AG10803 (cell line): ENCODE results near the gene DNAH14.

Source experiments
- DNase-seq: peaks from one replicate; pipeline ENCODE4 v3.0.0; 2010; ENCODE audit warnings: low read depth
- H3K4me3 ChIP-seq: 2 replicates; pipeline ENCODE4 v1.5.1; 2011; ENCODE audit warnings: mild to moderate bottlenecking, low read length, control low read depth
- TF ChIP-seq, protein P1 (sequence below): conservative IDR thresholded peaks from 2 replicates; pipeline ENCODE4 v1.5.1; 2011; ENCODE audit warnings: mild to moderate bottlenecking, low read length, control low read depth, inconsistent platforms

Gene DNAH14

DNA sequence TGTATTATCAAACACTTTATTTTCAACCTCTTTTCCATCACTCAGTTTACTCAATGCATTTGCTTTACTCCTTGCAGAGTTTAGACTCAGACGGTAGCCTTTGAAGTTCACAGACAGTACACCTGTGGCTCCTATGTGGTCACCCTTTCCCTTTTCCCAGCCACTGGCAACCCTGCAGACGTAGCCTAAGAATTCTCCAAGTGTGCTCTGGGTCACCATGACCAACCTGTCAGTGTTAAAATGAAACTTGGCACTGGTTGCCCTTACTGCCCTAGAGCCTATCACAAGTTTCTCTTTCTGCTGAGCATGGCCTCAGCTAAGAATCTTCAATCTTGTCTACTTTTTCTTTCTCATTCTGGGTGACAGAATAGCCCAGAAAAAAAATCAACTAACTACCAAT lies 25.5 kb upstream of the DNAH14 start:
- TF ChIP-seq, protein P1, sequence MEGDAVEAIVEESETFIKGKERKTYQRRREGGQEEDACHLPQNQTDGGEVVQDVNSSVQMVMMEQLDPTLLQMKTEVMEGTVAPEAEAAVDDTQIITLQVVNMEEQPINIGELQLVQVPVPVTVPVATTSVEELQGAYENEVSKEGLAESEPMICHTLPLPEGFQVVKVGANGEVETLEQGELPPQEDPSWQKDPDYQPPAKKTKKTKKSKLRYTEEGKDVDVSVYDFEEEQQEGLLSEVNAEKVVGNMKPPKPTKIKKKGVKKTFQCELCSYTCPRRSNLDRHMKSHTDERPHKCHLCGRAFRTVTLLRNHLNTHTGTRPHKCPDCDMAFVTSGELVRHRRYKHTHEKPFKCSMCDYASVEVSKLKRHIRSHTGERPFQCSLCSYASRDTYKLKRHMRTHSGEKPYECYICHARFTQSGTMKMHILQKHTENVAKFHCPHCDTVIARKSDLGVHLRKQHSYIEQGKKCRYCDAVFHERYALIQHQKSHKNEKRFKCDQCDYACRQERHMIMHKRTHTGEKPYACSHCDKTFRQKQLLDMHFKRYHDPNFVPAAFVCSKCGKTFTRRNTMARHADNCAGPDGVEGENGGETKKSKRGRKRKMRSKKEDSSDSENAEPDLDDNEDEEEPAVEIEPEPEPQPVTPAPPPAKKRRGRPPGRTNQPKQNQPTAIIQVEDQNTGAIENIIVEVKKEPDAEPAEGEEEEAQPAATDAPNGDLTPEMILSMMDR = no peak
- no peak overlapping the region for H3K4me3 ChIP-seq
- no peak for DNase-seq

DNA sequence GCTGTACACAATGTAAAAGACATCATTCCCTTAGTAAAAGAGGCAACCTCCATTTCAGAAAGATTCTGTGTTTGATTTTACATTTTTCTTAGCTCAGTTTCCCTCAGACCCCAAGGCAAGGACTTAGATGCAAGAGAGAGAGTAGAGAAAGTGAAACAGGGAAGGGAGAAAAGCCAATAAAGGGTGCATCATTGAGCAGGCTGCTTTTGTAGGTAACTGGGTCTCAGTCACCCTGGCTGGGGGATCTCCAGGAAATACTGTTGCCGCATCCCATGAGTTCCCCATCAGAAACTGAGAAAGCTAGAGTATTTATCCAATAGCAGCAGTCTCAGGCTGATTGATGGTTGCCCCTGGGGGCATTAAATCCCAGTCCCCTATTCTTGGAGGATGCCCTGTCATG lies 23.1 kb upstream of the DNAH14 start:
- H3K4me3 ChIP-seq = no peak overlapping the region
- TF ChIP-seq, protein P1 = no peak

DNA sequence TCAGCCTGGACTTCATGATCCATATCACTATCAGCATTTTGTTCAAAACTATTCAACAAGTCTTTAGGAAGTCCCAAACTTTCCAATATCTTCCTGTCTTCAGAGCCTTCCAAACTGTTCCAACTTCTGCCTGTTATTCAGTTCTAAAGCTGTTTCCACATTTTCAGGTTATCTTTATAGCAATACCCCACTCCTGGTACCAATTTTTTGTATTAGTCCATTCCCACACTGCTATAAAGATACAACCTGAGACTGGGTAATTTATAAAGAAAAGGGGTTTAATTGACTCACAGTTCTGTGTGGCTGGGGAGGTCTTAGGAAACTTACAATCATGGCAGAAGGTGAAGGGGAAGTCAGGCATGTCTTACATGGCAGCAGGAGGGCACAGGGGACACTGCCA lies 18.3 kb upstream of the DNAH14 start:
- no peak for DNase-seq
- TF ChIP-seq, protein P1 = no peak
- no peak overlapping the region for H3K4me3 ChIP-seq

More for the DNA sequence above, 23.1 kb upstream of the DNAH14 start:
- DNase-seq = no peak

DNA sequence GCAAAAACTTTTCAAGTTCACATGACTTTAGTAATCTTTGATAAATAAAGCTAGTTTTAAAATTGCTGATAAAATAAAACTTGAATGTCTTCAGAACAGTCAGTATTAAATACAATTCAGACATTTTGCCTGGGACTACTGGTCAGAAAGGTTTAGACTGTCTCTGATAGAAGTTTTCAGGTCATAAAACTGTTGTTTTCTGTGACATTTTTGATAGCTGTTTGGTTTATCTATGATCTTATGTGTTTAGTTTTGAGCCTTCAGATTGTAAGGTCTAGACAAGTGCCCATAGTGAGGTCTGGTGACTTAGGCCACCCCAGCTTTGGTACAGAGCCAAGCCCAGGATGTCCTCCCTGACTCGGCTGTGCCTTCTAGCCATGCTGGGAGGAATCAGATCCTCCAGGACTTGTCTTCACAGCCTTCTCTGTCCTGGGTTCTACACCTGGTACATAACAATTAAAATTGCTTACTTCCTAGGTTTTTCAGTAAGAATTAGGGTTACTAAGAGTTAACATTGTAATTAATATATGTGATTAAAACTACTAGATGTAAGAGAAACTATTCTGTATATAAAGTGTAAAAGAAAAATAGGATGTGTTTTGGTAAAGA lies 15.1 kb upstream of the DNAH14 start:
- H3K4me3 ChIP-seq = no peak overlapping the region
- TF ChIP-seq, protein P1 = no peak

DNA sequence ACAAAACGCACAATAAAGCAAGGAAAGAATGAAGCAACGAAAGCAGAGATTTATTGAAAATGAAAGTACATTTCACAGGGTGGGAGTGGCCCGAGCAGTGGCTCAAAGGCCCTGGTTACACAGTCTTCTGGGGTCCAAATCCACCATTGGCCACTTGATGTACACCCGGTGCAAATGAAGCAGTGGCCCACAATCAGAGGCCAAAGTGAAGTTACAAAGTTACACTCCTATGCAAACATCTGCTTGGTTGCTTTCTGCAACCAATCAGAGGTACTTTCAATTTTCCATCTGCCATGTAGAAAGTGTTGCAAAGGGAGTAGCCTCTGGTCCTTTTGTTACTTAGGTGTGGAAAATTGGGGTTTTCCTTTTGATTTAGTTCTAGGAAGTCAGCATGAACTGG lies 10.0 kb upstream of the DNAH14 start:
- no peak overlapping the region for H3K4me3 ChIP-seq
- TF ChIP-seq, protein P1 = no peak
- no peak for DNase-seq

More for the DNA sequence above, 15.1 kb upstream of the DNAH14 start:
- no peak for DNase-seq

DNA sequence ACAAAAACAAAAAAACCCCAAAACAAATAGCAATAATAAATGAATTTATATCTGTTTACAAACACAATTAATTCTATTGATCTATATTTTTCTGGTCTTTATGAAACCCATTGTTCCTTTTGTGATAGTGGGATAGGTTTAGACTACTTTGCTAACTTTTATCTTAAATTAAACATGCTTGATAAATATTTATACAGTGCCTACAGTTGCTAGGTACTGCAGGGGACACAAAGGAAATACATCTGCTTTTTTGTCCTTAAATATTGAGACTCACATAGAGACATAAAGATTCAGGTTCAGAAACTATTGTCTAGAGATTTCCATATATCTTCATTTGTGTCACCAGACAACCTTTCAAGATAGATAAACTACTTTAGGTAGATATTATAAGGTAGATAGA lies 8.5 kb upstream of the DNAH14 start:
- TF ChIP-seq, protein P1 = no peak
- no peak overlapping the region for H3K4me3 ChIP-seq
- no peak for DNase-seq

DNA sequence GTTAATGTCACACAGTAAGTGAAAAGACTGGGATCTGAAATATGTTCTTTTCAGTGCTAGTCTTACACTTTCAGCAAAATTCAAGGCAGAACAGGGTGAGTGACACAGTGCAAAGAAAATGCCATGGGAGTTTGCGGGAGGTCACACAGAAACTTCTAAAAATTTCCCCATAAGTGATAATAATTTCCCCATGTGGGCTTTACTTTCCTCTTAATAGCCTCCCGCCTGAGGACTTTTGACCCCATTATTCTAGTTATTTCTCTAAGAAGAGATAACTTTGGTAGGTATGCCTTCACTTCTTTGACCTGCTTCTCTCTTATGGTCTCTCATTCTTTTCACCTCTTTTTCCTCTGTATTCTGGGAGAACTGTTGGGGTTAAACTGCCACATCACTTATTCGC lies 8.1 kb upstream of the DNAH14 start:
- TF ChIP-seq, protein P1 = no peak
- no peak overlapping the region for H3K4me3 ChIP-seq
- DNase-seq = no peak
